GM21423 (cell line): ENCODE results near the gene SESN3.
"Not testable (repeated sequence)": the region's sequence is repeated elsewhere in the genome, so short reads cannot be mapped to it uniquely, and the experiment has no call there.

Experiments
- ATAC-seq: cut with Tn5 transposase; IDR thresholded peaks from one replicate; pipeline ENCODE4 v1.9.1; 2021; ENCODE audit warnings: mild to moderate bottlenecking, moderate library complexity; ENCODE audit not compliant: unreplicated experiment

SESN3 gene

DNA sequence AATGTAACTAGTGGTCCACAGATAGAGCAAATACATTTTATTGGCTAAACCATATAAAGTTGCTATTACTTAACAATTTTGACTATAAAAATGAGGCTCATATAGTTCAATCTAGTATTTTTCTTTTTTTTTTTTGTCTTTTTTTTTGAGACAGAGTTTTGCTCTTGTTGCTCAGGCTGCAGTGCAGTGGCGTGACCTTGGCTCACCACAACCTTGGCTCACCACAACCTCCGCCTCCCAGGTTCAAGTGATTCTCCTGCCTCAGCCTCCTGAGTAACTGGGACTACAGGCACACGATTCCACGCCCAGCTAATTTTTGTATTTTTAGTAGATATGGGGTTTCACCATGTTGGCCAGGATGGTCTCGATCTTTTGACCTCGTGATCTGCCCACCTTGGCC is 3.9 kb downstream of the SESN3 start:
- ATAC-seq = not testable (repeated sequence)

DNA sequence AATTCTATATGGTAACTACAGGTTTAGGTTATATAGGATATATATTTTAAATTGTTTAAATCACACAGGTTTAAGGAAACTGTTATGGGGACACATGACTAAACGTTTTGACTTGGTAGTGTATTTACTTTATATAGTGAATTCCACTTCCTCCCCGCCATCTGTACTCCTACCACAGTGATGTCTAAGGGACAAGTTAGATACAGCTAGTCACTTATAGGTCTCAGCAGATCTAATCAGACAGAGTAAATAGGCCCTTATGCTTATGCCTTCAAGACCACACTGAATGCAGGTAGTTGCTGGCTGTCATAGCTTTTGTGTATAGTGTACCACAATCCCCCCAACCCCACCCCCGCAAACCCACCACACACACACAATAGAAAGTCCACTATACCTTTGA is 8.2 kb downstream of the SESN3 start:
- no peak for ATAC-seq

- no peak for ATAC-seq
Measured at GRCh38 chr11:95219599-95219998, 11.4 kb downstream of the SESN3 start.

DNA sequence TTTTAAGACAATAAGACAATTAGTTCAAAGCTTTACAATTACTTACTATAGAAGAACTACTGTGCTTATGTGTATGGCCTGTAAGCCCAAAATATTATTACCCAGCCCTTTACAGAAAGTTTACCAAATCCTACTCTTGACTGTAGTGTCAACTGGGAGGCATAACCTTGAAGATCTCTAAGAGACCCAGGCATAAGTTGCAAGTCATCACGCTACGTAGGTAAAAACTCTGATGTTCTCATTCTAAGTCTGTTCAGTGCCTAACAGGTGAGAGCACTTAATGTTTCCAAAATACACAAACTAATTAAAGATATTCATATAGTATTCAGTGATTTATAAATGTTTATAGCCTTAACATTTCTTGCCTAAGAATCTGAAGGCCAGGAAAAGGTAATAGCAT is 12.9 kb downstream of the SESN3 start:
- no peak for ATAC-seq

GRCh38 chr11:95212609-95213008 is 18.4 kb downstream of the SESN3 start:
- ATAC-seq = no peak

GRCh38 chr11:95209535-95209934 is 21.5 kb downstream of the SESN3 start:
- not testable (repeated sequence) for ATAC-seq

GRCh38 chr11:95200781-95201457 is 30.1 kb downstream of the SESN3 start:
- no peak for ATAC-seq

- ATAC-seq = no peak
Measured at GRCh38 chr11:95195831-95196230, 35.2 kb downstream of the SESN3 start.

DNA sequence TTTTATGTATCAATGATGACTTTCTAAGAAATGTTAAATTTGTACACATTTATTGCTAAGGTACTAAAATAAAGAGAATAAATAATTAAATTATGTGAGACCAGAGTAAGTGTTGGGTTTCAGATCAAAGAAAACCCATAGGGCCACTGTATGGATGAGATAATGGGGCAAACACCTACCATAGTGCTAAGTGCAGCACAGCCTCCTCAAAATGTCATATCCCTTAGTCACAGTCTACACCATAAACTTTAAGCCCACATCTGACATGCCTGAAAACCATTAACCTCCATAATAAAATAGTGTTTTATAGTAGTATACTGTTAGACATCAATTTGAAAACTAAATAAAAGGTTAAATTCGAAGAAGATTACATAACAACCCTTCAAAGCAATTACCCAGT is 37.5 kb downstream of the SESN3 start:
- ATAC-seq = no peak

GRCh38 chr11:95192717-95193116 is 38.3 kb downstream of the SESN3 start:
- no peak for ATAC-seq

DNA sequence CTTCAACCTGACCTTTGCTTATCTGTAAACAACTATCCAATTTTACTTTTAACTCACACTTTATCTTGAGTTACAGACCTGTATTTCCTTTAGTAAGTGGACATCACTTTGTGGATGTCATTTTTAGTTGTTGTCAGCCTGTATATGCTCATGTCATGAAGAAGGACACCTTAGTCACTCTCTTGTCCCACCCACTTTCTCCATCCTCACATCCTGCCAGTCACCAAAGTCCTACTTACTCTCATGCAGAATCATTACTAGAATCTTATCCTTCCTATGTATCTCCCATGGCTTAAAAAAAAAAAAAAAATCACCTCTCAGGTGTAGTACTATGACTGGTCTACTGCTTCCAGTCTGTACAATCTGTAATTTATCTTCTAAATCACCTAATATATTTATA is 43.3 kb downstream of the SESN3 start:
- ATAC-seq = no peak

DNA sequence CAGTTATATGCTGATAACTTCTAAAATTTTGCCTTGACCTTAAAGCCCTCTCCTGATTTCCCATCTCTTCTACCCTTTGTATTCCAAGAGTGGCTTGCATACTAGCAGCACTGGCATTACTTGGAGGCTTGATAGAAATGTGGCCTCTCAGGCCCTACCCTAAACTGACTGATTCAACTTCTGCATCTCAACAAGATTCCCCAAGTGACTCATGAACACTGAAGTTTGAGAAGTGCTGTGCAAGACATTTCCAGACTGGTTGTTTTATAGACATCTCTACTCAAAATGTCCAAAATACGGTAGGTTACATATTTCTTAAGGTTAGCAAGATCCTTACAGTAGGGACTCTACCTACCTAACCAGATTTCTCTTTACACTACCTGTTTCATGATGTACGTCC is 48.6 kb downstream of the SESN3 start:
- ATAC-seq = no peak

- no peak for ATAC-seq
Measured at GRCh38 chr11:95175818-95176380, 55.1 kb downstream of the SESN3 start.

DNA sequence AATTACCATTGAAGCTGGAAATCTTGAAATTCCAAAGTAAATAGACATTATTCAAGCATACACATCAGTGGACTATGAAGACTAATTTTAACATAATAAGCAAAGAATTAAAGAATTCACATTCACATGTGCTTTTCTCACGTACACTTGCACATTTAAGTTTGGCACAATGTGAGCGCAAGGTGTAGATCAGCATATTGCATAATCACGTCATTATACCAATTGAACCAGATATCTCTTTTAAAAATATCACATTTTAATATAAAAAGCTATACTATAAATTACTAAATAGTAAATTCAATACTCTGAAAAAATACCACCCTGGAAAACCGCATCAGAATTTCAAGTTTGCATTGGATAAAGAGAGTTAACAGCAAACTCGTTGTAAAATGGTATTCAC is 60.7 kb downstream of the SESN3 start:
- no peak for ATAC-seq

- no peak for ATAC-seq
Measured at GRCh38 chr11:95166781-95167180, 64.2 kb downstream of the SESN3 start.

- no peak for ATAC-seq
Measured at GRCh38 chr11:95165638-95166037, 65.4 kb downstream of the SESN3 start.

GRCh38 chr11:95163106-95163505 is 67.9 kb downstream of the SESN3 start:
- ATAC-seq = no peak

DNA sequence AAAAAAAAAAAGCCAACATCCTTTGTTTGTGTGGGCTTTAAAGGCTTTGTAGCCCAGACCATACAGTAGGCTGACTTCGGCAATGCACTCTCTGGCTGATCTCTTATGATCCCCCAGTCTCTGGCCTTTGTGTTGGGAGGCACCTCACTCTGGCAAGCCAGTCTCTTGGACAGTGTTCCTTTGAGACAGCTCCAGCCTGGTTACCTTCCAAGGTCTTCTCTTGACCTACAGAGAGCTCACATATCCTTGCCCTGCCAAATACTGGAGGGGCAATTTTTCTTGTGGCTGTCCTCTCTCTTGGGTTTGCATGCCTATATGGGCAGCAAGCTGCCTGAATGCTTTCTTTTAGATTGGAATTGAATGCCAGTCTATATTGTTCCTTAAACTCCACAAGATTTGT is 69.8 kb downstream of the SESN3 start:
- ATAC-seq = no peak

DNA sequence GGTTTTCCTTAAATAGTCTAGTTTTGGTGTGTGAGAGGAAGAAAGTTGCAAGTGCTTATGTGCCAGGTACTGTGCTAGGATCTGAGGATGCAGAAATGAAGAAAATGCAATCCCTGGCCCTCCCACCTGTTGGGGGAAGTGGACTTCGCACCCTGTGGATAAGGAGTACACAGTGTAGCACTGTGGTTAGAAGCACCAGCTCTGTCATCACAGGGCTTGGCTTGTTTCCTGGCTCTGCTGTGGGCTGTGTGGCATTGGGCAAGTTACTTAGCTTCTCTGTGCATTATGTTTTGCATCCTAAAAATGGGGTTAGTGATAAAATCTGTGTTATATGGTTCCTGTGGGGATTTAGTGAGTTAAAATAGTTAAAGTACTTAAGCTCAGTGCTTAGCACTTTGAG is 73.2 kb downstream of the SESN3 start:
- no peak for ATAC-seq

- ATAC-seq = no peak
Measured at GRCh38 chr11:95156916-95157541, 74.0 kb downstream of the SESN3 start.

- no peak for ATAC-seq
Measured at GRCh38 chr11:95156133-95156721, 74.8 kb downstream of the SESN3 start.

GRCh38 chr11:95155385-95155784 is 75.6 kb downstream of the SESN3 start:
- ATAC-seq = no peak
